Left lung (tissue), 10 donors: ENCODE measurements around the gene EIF6. TPM values are rescaled to one million over a fixed set of nuclear protein-coding genes. Genes with fewer than 3 reads are reported as not detected.
A peak's percentile ranks its signal among the peaks of the same experiment; 100 is the strongest.

ENCODE experiments used
- ATAC-seq: fragments of 200-7000 bp; cut with Tn5 transposase; one replicate; pipeline ENCODE4 v1.9.1; 2020; ENCODE audit warnings: moderate library complexity
- DNase-seq, 4 donors: peaks; one replicate each; pipeline ENCODE4 v3.0.0-alpha.2; 2013 to 2020
- H3K27ac ChIP-seq, 2 donors: fragments of 200-600 bp; sonication (generic) in 1 of 2; one replicate each; pipeline versions ENCODE4 v1.5.0 to v1.8.0; 2020 to 2021
- H3K27me3 ChIP-seq, 2 donors: fragments of 200-600 bp; sonication (generic) in 1 of 2; one replicate each; pipeline versions ENCODE4 v1.5.0 to v1.8.0; 2020 to 2021
- H3K36me3 ChIP-seq, 2 donors: fragments of 200-600 bp; sonication (generic) in 1 of 2; one replicate each; pipeline versions ENCODE4 v1.5.0 to v1.8.0; 2020 to 2021
- H3K4me1 ChIP-seq, 2 donors: fragments of 200-600 bp; one replicate each; pipeline ENCODE4 v1.8.0; 2021
- H3K4me3 ChIP-seq, 2 donors: fragments of 200-600 bp; sonication (generic) in 1 of 2; one replicate each; pipeline versions ENCODE4 v1.5.0 to v1.8.0; 2020 to 2021; ENCODE audit warnings: mild to moderate bottlenecking in 1 of 2
- H3K9me3 ChIP-seq, 2 donors: fragments of 200-600 bp; sonication (generic) in 1 of 2; one replicate each; pipeline versions ENCODE4 v1.5.0 to v1.8.0; 2020 to 2021
- intact Hi-C, 2 donors: fragments of 100-400 bp; cut with DNase I; formaldehyde crosslinking; loops; one replicate each; pipeline versions ENCODE4 v1.11.2 to v1.14.2; 2022
- polyA plus RNA-seq, 6 donors: library from polyadenylated mRNA; unstranded; fragments of 120-200 nt; gene quantifications; one replicate each; pipeline ENCODE4 v1.2.1, GENCODE V29; 2013; ENCODE audit not compliant: insufficient read length in 6 of 6
- total RNA-seq, 2 donors: library from RNA; stranded (reverse); fragmentation: NEBNext Ultra II Directional; extraction: Animal tissue kit (Norgen Biotek cat#: 25700); gene quantifications; one replicate each; pipeline ENCODE4 v1.2.1, GENCODE V29; 2021
- TF ChIP-seq, protein P1 (sequence below), 2 donors: fragments of 200-600 bp; sonication (generic) in 1 of 2; IDR thresholded peaks; one replicate each; pipeline versions ENCODE4 v1.5.0 to v1.8.0; 2021; ENCODE audit warnings: antibody characterized with exemption in 2 of 2
- donor health status: DM: no; HTN: yes; CAD: no.
- donor health status: DM: no; HTN: no; CAD: no.

EIF6 gene
- total and polyA plus RNA-seq, 8 donors, result 95.6 to 111 (median 107) TPM

DNA sequence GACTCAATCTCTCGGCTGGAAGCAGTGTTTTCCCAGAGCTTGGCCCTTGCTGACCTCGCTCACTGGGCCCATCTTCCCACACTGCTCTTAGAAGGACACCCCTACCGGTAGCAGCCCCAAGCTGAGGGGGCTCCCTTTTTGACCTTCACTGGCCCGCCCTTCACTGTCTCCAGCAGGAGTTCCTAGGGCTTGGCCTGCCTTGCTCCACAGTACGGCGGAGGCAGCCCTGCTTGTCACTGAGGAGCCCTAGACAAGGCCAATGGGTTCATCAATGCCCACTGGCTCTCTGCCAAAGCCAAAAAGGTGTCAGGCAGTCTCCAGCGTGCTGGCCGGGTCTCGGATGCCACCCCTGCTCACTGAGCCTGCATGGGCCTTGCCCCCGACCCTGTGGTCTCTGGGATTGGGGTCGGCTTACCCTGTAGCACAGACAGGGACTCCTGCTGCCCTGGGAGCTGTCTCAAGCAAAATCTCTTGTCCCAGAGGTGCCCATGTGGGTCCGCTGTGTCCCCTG lies 8.8 kb downstream of the EIF6 start:
- Histone ChIP-seq H3K27ac (no peak overlapping the region), H3K27me3 (no peaks in the 10 kb centered on the region), H3K9me3 (no peaks in the 10 kb centered on the region), H3K36me3 (peaks cover 0 to 63% of the 10 kb centered on the region in 2 donors), H3K4me3 (no peak overlapping the region), H3K4me1 (peaks cover 12 to 27% of the 10 kb centered on the region in 2 donors)
- ATAC-seq, result no peak
- TF ChIP-seq, protein P1, sequence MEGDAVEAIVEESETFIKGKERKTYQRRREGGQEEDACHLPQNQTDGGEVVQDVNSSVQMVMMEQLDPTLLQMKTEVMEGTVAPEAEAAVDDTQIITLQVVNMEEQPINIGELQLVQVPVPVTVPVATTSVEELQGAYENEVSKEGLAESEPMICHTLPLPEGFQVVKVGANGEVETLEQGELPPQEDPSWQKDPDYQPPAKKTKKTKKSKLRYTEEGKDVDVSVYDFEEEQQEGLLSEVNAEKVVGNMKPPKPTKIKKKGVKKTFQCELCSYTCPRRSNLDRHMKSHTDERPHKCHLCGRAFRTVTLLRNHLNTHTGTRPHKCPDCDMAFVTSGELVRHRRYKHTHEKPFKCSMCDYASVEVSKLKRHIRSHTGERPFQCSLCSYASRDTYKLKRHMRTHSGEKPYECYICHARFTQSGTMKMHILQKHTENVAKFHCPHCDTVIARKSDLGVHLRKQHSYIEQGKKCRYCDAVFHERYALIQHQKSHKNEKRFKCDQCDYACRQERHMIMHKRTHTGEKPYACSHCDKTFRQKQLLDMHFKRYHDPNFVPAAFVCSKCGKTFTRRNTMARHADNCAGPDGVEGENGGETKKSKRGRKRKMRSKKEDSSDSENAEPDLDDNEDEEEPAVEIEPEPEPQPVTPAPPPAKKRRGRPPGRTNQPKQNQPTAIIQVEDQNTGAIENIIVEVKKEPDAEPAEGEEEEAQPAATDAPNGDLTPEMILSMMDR (IDR thresholded peaks at IDR 0.05), result no peak
- intact Hi-C loops, result no loop called here
- no peak for DNase-seq

DNA sequence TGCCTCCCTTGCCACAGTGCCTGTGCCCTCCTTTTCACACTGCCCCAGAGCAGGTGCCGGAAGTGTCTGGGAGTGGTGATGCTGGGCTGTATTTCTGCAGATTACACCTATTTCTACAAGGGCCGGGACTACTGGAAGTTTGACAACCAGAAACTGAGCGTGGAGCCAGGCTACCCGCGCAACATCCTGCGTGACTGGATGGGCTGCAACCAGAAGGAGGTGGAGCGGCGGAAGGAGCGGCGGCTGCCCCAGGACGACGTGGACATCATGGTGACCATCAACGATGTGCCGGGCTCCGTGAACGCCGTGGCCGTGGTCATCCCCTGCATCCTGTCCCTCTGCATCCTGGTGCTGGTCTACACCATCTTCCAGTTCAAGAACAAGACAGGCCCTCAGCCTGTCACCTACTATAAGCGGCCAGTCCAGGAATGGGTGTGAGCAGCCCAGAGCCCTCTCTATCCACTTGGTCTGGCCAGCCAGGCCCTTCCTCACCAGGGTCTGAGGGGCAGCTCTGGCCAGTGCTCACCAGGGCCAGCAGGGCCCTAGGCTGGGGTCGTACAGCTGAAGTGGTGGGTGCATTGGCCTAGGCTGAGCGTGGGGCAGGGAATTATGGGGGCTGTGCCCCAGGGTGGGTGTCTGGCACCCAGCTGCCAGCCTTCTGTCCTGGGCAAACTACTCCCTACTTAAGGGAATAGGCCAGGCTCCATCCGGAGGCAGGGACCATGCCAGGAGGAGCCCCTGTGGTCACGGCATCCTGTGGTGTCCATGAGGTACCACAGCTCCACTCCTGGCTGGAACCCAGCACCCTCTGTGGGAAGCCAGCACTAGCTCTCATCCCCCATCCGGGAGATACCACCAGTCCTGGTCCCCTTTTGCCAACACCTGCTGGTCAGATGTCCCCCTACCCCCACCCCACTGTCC lies 10.1 kb downstream of the EIF6 start:
- Histone ChIP-seq H3K9me3 (no peaks in the 10 kb centered on the region), H3K4me3 (no peak overlapping the region), H3K4me1 (peaks cover 12 to 27% of the 10 kb centered on the region in 2 donors), H3K36me3 (peaks cover 0 to 63% of the 10 kb centered on the region in 2 donors), H3K27me3 (no peaks in the 10 kb centered on the region), H3K27ac (no peak overlapping the region)
- DNase-seq (peak in 1 of 4 donors; percentile 76), ATAC-seq (no peak)
- TF ChIP-seq, protein P1 (IDR thresholded peaks at IDR 0.05), result no peak
- intact Hi-C loops, result no loop called here

DNA sequence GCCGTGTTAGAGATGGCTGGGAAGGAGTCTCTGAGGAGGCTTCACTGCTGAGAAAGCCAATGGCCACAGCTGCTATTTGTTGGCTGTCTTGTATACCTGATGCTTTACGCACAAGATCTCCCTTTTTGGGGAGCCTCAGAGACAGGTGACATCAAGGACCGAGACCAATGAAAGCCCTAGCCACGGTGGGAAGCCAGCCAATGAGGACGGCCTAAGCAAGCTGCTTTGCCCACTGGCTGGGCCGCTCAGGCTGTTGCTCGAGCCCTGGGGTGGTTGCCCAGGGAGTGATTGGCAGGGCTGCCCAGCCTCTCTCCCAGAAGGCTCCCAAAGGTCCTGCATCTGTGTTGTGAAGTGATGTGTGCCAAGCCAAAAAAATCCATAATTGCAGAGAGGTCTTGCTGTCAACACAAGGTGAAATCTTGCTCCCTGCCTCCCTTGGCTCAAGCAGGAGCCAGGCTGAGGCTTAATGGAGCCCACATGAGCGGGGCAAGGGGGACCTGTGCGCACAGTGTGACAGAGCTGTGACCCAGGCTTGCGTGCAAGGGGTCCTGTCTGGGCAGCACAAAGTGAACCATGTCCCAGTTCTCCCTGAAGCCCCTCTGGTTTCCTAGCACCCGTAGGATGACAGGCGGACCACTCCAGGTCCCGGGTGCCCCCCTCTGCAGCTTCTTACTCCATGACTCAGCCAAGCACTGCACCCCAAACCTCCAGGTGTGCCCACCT lies 11.0 kb downstream of the EIF6 start:
- intact Hi-C loops, result no loop called here
- peaks cover 12 to 23% of the 10 kb centered on the region in 2 donors for H3K4me1 ChIP-seq
- H3K36me3 ChIP-seq, result peaks cover 0 to 63% of the 10 kb centered on the region in 2 donors

DNA sequence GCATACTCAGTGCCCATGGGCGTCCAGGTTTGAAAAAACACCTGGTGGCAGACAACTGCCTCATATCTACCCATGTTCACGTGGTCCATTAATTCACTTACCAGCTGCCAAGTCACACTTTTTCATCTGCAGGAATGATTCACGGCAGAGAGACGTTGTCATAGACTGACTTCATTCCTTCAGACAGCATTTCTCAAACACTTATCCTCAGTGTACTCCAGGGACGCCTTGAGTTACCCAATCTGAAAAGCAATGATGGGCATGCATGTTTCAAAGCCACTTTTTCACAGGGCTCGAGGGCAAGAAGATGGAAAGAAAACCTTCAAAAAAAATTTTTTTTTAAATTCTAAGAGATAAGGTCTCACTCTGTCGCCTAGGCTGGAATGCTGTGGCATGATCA lies 12.7 kb downstream of the EIF6 start:
- no peaks in the 10 kb centered on the region for H3K27me3 ChIP-seq
- peaks cover 10 to 14% of the 10 kb centered on the region in 2 donors for H3K4me1 ChIP-seq
- H3K27ac ChIP-seq, result no peak overlapping the region
- DNase-seq (no peak), ATAC-seq (no peak)
- H3K4me3 ChIP-seq, result no peak overlapping the region
- no peaks in the 10 kb centered on the region for H3K9me3 ChIP-seq
- peaks cover 0 to 75% of the 10 kb centered on the region in 2 donors for H3K36me3 ChIP-seq
- TF ChIP-seq, protein P1 (IDR thresholded peaks at IDR 0.05), result no peak
- intact Hi-C loops, result no loop called here

More for the DNA sequence above, 11.0 kb downstream of the EIF6 start:
- TF ChIP-seq, protein P1 (IDR thresholded peaks at IDR 0.05), result no peak
- Histone ChIP-seq H3K9me3 (no peaks in the 10 kb centered on the region), H3K4me3 (no peak overlapping the region), H3K27ac (no peak overlapping the region), H3K27me3 (no peaks in the 10 kb centered on the region)
- DNase-seq (no peak), ATAC-seq (no peak)
